NCI-H2196 treated with DMSO at 0.1 percent for 48 hours (cell line): ENCODE results near the gene MICB.

Source experiments
- DNase-seq: peaks from one replicate; lab custom pipeline; 2025; ENCODE audit not compliant: unreplicated experiment; lab: John Stamatoyannopoulos, UW

The MICB gene

DNA sequence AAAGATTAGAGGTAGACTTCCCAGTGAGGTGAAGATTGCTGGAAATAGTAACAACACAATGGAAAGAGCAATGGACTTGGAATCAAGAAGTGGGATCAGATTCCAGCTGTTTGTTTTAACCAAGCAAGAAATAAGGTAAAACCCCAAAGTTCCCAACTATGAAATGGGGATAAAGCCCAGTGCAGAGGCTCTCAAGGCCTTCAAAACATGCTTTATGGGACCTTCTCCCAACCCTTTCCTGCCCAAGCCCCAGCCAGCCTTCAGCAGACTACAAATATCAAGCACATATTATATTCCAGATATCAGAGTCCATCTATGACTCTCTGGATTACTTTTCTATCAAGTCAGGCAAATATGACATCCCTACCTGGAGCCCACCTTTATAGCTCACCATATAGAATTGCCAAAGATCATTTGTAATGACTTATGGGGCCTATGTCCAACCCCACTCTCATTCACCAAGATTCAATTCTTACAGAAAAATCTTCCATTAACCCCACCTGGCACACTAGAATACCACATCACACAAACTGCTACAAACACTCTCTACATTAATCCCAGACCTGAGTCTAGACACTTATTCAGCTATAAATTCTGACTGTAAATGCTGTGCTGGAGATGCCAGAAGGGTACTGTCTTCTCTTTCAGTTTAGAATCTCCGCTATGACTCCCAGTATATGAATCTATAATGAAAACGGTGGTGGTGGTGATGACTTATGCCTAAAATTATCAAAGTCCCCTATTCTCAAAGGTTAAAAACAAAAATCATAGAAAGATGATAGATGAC lies 37.8 kb downstream of the MICB start:
- no peak for DNase-seq

GRCh38 chr6:31538805-31539400 lies 41.0 kb downstream of the MICB start:
- no peak for DNase-seq

DNA sequence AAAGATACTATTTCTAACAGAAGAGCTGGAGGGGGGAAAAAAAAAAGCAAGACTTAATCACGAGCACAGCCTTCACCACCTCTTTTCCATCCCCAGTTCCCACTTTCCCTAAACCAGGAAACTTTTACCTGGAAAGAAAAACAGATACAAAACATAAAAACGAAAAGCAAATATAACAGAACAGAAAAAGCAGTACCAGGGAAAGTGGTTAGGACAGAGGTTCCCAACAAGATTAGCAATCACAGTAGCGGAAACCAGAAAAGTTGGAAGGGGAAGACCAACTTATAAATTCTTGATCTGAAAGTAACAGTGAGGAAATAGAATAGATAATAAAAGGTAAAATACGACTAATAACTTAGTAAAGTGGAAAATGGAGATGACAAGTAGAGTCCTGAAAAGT lies 42.7 kb downstream of the MICB start:
- DNase-seq, result no peak

GRCh38 chr6:31541059-31541657 lies 43.2 kb downstream of the MICB start:
- no peak for DNase-seq

DNA sequence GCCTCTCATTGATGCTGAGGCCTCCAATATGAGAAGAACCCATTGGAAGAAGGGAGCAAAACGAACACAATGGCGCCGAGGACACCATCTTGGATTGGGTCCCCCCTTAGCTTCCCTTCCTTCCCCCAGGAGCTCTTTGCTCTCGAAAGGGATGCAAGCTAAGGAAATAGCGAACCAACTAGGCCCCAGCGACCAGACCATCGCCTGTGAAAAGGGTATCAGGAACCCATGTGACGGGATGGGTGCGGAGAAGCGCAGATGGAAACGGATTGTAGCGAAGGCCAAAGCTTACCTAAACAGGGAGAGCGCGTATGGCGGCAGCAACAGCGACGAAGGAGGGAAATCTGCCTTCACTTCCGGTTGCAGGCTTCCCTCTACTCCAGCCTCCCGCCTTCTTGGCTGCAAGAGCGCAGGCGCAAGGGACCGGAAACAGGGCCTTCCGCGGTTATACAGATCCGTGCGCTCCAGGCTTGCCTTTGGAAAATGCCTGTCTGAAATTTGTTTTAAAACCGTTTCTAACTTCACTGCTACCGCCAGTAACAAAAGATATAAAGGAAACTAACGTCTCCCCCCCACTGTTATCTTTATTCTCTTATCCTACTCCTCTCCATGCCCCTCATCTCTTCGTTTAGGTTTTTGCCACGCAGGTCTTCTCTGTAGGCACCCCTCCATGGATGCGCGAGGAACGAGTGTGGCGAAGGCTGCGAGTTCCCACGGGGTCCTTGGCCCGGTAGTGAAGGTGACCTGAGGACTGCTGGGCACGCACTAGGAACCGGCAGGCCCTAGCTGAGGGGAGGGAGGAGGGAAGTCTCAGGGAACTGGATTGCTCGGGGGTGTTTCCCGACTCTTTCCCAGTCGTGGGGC lies 43.9 kb downstream of the MICB start, which contains the start of gene DDX39B:
Gene DDX39B, minus strand, starts transcription at position 346 of the 864 bp plus-strand sequence. CDS start 1,471 bp downstream, outside the sequence.
- peak; percentile 95 for DNase-seq

GRCh38 chr6:31543639-31544038 lies 45.7 kb downstream of the MICB start:
- no peak for DNase-seq

DNA sequence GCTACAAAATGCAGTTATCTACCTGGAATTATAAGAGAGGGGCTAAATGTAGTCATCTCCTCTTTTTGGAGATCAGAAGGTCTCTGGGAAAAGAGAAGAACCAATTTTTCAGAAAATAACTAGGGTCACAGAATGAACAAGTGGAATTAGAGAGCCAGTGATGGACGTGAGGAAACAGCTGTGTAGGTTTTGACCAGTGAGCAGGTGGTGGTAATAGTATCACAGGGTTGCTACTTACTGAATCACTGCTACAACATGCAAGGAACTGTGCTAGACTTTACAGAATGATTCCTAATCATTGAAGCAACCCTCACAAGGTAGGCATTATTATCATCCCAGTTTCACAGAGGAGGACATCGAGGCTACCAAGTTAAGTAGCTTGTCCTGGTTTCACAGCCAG lies 46.7 kb downstream of the MICB start:
- DNase-seq, result no peak

GRCh38 chr6:31545291-31545690 lies 47.3 kb downstream of the MICB start:
- DNase-seq, result no peak

GRCh38 chr6:31546339-31546957 lies 48.5 kb downstream of the MICB start, which contains the start of gene ATP6V1G2:
Gene ATP6V1G2 (minus strand): TSS chr6:31546608. CDS start chr6:31546559, 49 bp downstream.
- DNase-seq, result peak; percentile 96

DNA sequence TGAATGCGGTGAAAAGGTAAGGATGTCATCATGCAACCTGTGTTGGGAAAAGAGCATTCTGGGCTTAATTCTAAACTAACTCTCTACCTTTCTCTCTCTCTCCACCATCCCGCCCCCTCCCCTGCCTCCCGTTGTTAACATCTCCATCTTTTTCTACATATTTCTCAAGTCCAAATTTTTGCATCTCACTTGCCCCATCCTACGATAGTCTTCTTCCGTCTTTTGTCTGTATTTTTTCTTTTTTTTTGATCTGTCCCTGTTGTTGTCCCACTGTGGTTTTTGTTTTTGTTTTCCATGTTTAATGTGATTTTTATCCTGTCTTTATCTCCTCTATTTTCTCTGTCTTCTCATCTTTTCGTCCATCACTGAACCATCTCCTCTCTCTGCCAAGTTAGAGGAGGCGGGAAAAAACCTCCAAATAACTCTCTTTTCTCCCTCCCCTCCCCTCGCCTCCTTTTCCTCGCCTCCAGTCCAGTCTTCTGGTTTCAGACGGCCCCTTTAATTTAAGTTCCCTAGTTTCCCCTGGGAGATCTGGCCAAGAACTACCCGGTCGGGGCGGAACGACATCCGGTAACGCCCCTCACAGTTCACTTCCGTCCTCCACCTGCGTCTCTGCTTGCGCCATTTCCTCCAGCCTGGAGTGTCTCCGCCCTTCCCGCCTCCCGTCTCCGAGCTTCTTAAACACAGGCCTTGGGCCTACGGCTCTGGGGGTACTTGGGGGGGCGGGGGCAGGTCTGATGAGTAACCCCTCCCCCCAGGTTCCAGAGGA lies 49.2 kb downstream of the MICB start, which contains the start of gene NFKBIL1:
Gene NFKBIL1, plus strand, starts transcription at position 651 of the 769 bp plus-strand sequence. Its CDS starts 87 bp downstream, at position 738.
- DNase-seq, result peak; percentile 94

- DNase-seq, result no peak
Observed at GRCh38 chr6:31547727-31548543, 50.0 kb downstream of the MICB start.

GRCh38 chr6:31548544-31548873 lies 50.6 kb downstream of the MICB start:
- DNase-seq, result no peak

DNA sequence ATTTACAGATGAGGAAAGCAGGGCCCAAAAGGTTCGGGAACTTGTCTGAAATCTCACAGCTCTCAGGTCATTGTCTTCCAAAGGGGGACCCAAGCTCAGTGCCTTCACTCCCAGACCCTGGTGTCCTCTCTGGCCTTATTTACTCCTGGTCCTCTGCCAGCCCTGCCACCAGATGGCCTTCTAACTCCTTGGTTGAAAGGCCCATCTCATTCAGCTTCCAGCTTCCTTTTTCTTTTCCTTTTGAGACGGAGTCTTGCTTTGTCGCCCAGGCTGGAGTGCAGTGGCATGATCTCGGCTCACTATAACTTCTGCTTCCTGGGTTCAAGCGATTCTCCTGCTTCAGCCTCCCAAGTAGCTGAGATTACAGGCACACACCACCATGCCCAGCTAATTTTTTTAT lies 53.4 kb downstream of the MICB start:
- peak; percentile 12 for DNase-seq

GRCh38 chr6:31556307-31556706 lies 58.4 kb downstream of the MICB start:
- no peak for DNase-seq

- no peak for DNase-seq
Observed at GRCh38 chr6:31557443-31558317, 59.7 kb downstream of the MICB start.

GRCh38 chr6:31558318-31558625 lies 60.3 kb downstream of the MICB start:
- no peak for DNase-seq

DNA sequence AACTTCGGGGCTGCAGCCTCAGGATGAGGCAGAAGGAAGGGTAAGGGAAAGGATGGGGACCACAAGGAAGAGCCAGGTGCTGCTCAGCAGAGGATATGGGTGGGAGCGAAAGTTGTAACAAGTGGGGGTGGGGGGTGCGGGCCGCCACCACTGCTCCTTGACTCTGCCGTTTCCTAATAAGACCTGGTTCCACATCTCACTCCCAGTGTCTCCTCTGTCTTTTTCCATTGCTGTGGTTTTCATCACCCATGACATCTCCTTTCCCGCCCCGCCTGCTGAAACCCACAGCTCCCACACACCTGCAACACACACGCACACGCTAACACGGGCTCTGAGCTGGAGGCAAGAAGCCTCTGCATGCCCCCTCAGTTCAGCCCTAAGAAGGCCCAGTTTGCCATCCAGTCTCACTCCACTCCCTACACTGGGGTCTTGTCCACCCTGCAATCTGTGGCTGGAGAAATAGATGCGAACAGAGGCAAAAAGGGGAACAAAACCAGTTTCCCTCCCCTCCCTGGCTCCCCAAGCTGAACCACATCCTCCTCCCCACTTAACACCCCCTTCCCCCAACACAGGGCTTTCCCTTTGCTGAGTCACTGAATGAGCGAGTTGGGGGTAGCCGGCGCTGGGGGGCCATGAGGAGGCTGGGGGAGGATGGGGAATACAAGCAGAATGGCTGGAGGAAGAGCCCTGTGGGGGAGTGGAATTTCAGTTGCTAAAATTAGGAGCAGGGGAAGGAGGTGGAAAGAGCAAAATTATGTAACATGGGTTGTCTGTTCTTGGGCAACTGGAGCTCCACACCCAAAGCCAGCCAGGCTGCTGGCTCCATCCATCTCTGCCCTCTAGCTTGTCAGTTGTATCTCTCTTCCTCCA lies 60.9 kb downstream of the MICB start:
- DNase-seq, result no peak
